NT2/D1 (cell line): ENCODE measurements around the gene REXO4.

Experiments used
- DNase-seq: peaks from one replicate; pipeline ENCODE4 v3.0.0-alpha.2; 2011; ENCODE audit warnings: low read depth, low spot score
- H3K27me3 ChIP-seq: 2 replicates; pipeline ENCODE4 v1.6.0; 2011; ENCODE audit warnings: mild to moderate bottlenecking; ENCODE audit not compliant: insufficient read length, insufficient read depth
- H3K36me3 ChIP-seq: 2 replicates; pipeline ENCODE4 v1.6.1; 2011; ENCODE audit warnings: mild to moderate bottlenecking, low read length, mixed read lengths; ENCODE audit not compliant: insufficient read depth, insufficient read length
- H3K4me1 ChIP-seq: 2 replicates; pipeline ENCODE4 v1.5.1; 2011; ENCODE audit not compliant: insufficient read depth, insufficient read length
- H3K4me3 ChIP-seq: 2 replicates; pipeline ENCODE4 v1.5.1; 2011; ENCODE audit warnings: low read depth; ENCODE audit not compliant: insufficient read length
- H3K9ac ChIP-seq: 2 replicates; pipeline ENCODE4 v1.6.0; 2011; ENCODE audit warnings: low read depth; ENCODE audit not compliant: insufficient read length
- H3K9me3 ChIP-seq: 2 replicates; pipeline ENCODE4 v1.5.1; 2011; ENCODE audit warnings: mild to moderate bottlenecking, low read length; ENCODE audit not compliant: insufficient read depth
- SUZ12 ChIP-seq: IDR thresholded peaks from 2 replicates; pipeline ENCODE4 v1.6.1; 2011; ENCODE audit not compliant: insufficient read length, insufficient read depth; ENCODE audit errors: extremely low read depth
- YY1 ChIP-seq: IDR thresholded peaks from 2 replicates; pipeline ENCODE4 v1.6.1; 2011; ENCODE audit not compliant: insufficient read length, insufficient read depth
- ZNF274 ChIP-seq: IDR thresholded peaks from 2 replicates; pipeline ENCODE4 v1.6.1; 2011; ENCODE audit warnings: mild to moderate bottlenecking, low read depth, low read length

Gene REXO4

GRCh38 chr9:133362359-133363044, 55.3 kb downstream of the REXO4 start:
- DNase-seq = no peak
- Histone ChIP-seq H3K9ac (no peak overlapping the region), H3K36me3 (peaks cover 97% of the 10 kb centered on the region), H3K9me3 (no peaks in the 10 kb centered on the region), H3K4me1 (peaks cover 15% of the 10 kb centered on the region), H3K4me3 (no peak overlapping the region), H3K27me3 (no peaks in the 10 kb centered on the region)
- no peak for TF ChIP-seq YY1
- no peak for TF ChIP-seq ZNF274
- TF ChIP-seq SUZ12 = no peak

GRCh38 chr9:133361507-133362092, 56.2 kb downstream of the REXO4 start:
- Histone ChIP-seq H3K9ac (no peak overlapping the region), H3K27me3 (no peaks in the 10 kb centered on the region), H3K4me1 (peaks cover 15% of the 10 kb centered on the region), H3K9me3 (no peaks in the 10 kb centered on the region), H3K4me3 (no peak overlapping the region), H3K36me3 (peaks cover 94% of the 10 kb centered on the region)
- no peak for DNase-seq
- TF ChIP-seq SUZ12 (no peak), YY1 (no peak), ZNF274 (no peak)

- H3K9me3 ChIP-seq = no peaks in the 10 kb centered on the region
- H3K9ac ChIP-seq = no peak overlapping the region
- peaks cover 85% of the 10 kb centered on the region for H3K36me3 ChIP-seq
- TF ChIP-seq YY1 = no peak
- TF ChIP-seq ZNF274 = no peak
- TF ChIP-seq SUZ12 = no peak
- H3K27me3 ChIP-seq = no peaks in the 10 kb centered on the region
- H3K4me3 ChIP-seq = no peak overlapping the region
- no peak for DNase-seq
- H3K4me1 ChIP-seq = peaks cover 15% of the 10 kb centered on the region
Observed at GRCh38 chr9:133360400-133361393, 57.1 kb downstream of the REXO4 start.

GRCh38 chr9:133359399-133360175, 58.2 kb downstream of the REXO4 start:
- DNase-seq = no peak
- Histone ChIP-seq H3K9ac (peak overlapping the region; percentile 18), H3K4me1 (peaks cover 18% of the 10 kb centered on the region), H3K4me3 (no peak overlapping the region), H3K36me3 (peaks cover 79% of the 10 kb centered on the region), H3K27me3 (no peaks in the 10 kb centered on the region), H3K9me3 (no peaks in the 10 kb centered on the region)
- TF ChIP-seq SUZ12 (no peak), YY1 (no peak), ZNF274 (no peak)

GRCh38 chr9:133357656-133358055, 60.2 kb downstream of the REXO4 start:
- TF ChIP-seq ZNF274 (no peak), YY1 (no peak), SUZ12 (no peak)
- peaks cover 82% of the 10 kb centered on the region for H3K36me3 ChIP-seq
- no peaks in the 10 kb centered on the region for H3K9me3 ChIP-seq
- peak overlapping the region; percentile 75 for H3K4me3 ChIP-seq
- no peak for DNase-seq
- peaks cover 18% of the 10 kb centered on the region for H3K4me1 ChIP-seq
- no peaks in the 10 kb centered on the region for H3K27me3 ChIP-seq
- H3K9ac ChIP-seq = peak overlapping the region; percentile 80

- TF ChIP-seq ZNF274 (no peak), YY1 (peak; percentile 55)
- H3K9me3 ChIP-seq = no peaks in the 10 kb centered on the region
- peaks cover 82% of the 10 kb centered on the region for H3K36me3 ChIP-seq
- peak within 1 kb of the TSS; percentile 81 for H3K9ac ChIP-seq
- H3K27me3 ChIP-seq = no peaks in the 10 kb centered on the region
- H3K4me3 ChIP-seq = peak within 1 kb of the TSS; percentile 75
- peaks cover 18% of the 10 kb centered on the region for H3K4me1 ChIP-seq
- DNase-seq = peak; percentile 79
Observed at GRCh38 chr9:133356391-133357091, 61.3 kb downstream of the REXO4 start, which contains the start of the genes SURF1 and SURF2. Gene SURF1 (minus strand): TSS chr9:133356487. CDS start chr9:133356453, 34 bp downstream. Gene SURF2 (plus strand): TSS chr9:133356550. CDS start chr9:133356593, 43 bp downstream.
